ENCODE measurements around the gene CDKAL1. TPM values are rescaled to one million over a fixed set of nuclear protein-coding genes. Genes with fewer than 3 reads are reported as not detected.

The CDKAL1 gene
- total RNA-seq, 1 donor from 2014 or later, result 24.8 TPM

- no peak for DNase-seq
- Mint-ChIP-seq H3K27me3 (ENCODE audit: unreplicated experiment) (no peaks in the 10 kb centered on the region), H3K4me3 (ENCODE audit: unreplicated experiment) (peak overlapping the region; percentile 25), H3K27ac (ENCODE audit: unreplicated experiment) (peak overlapping the region; percentile 52), H3K4me1 (ENCODE audit: low read depth, unreplicated experiment) (peaks cover 22% of the 10 kb centered on the region), H3K36me3 (ENCODE audit: unreplicated experiment) (no peaks in the 10 kb centered on the region), H3K9me3 (ENCODE audit: unreplicated experiment) (no peaks in the 10 kb centered on the region)
- TF ChIP-seq, protein P1, sequence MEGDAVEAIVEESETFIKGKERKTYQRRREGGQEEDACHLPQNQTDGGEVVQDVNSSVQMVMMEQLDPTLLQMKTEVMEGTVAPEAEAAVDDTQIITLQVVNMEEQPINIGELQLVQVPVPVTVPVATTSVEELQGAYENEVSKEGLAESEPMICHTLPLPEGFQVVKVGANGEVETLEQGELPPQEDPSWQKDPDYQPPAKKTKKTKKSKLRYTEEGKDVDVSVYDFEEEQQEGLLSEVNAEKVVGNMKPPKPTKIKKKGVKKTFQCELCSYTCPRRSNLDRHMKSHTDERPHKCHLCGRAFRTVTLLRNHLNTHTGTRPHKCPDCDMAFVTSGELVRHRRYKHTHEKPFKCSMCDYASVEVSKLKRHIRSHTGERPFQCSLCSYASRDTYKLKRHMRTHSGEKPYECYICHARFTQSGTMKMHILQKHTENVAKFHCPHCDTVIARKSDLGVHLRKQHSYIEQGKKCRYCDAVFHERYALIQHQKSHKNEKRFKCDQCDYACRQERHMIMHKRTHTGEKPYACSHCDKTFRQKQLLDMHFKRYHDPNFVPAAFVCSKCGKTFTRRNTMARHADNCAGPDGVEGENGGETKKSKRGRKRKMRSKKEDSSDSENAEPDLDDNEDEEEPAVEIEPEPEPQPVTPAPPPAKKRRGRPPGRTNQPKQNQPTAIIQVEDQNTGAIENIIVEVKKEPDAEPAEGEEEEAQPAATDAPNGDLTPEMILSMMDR (IDR thresholded peaks at IDR 0.05; ENCODE audit: partially characterized antibody, unreplicated experiment), result no peak
Observed at GRCh38 chr6:20564777-20565176, 30.5 kb downstream of the CDKAL1 start.

DNA sequence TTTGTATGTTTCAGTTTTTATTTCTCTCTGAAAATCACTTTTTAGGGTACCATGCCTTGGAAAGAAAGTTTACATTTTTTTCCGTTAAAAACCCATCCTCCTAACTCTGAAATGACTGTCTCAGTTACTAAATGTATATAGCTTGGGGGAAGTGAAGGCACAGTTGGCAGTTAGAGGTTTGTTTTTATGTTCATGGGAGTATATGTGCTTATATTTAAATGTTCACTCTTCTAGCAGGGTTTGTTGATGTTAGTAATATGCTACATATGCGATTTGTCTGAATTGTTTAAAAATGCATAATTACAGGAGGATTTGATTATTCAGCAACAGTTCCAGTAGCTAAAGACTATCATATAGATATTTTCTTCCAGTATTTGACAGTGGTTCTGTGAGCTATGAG is 31.1 kb downstream of the CDKAL1 start:
- Mint-ChIP-seq H3K36me3 (ENCODE audit: unreplicated experiment) (no peaks in the 10 kb centered on the region), H3K27me3 (ENCODE audit: unreplicated experiment) (no peaks in the 10 kb centered on the region), H3K27ac (ENCODE audit: unreplicated experiment) (peak overlapping the region; percentile 77), H3K9me3 (ENCODE audit: unreplicated experiment) (no peaks in the 10 kb centered on the region), H3K4me3 (ENCODE audit: unreplicated experiment) (no peak overlapping the region), H3K4me1 (ENCODE audit: low read depth, unreplicated experiment) (peaks cover 20% of the 10 kb centered on the region)
- TF ChIP-seq, protein P1 (IDR thresholded peaks at IDR 0.05; ENCODE audit: partially characterized antibody, unreplicated experiment), result no peak
- no peak for DNase-seq

- TF ChIP-seq, protein P1 (IDR thresholded peaks at IDR 0.05; ENCODE audit: partially characterized antibody, unreplicated experiment), result no peak
- peak overlapping the region; percentile 77 for H3K27ac Mint-ChIP-seq (ENCODE audit: unreplicated experiment)
- no peak for DNase-seq
- no peaks in the 10 kb centered on the region for H3K27me3 Mint-ChIP-seq (ENCODE audit: unreplicated experiment)
- H3K4me1 Mint-ChIP-seq (ENCODE audit: low read depth, unreplicated experiment), result peaks cover 18% of the 10 kb centered on the region
- no peak overlapping the region for H3K4me3 Mint-ChIP-seq (ENCODE audit: unreplicated experiment)
- H3K36me3 Mint-ChIP-seq (ENCODE audit: unreplicated experiment), result no peaks in the 10 kb centered on the region
- no peaks in the 10 kb centered on the region for H3K9me3 Mint-ChIP-seq (ENCODE audit: unreplicated experiment)
Observed at GRCh38 chr6:20566109-20566508, 31.9 kb downstream of the CDKAL1 start.

DNA sequence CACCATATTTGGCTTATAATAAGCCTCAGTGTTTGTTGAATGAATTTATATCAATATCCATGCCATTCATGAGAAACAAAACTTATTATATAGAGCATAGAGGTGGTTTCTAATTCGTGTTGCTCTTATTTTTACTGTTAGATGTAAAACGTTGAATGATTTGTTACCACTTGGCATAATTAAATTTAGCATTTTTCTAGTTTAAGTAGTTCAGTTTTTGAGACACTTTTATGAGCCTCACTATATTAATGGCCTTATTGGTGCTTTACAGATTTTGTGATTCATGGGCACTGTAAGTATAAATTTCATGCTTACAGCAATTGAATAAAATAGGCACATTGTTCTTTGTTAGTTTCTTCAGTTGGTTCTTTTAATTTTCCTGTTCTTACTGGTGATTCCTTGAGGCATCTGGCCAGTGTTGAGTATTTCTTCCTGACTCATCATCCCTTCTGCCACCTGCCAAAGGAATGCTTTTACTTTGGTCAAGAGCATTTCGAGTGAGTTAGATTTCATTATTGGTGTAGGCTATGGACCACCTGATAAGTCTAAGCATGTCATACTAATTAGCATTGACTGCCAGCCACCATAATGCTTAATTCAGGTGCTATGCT is 34.8 kb downstream of the CDKAL1 start:
- DNase-seq, result no peak
- Mint-ChIP-seq H3K27me3 (ENCODE audit: unreplicated experiment) (no peaks in the 10 kb centered on the region), H3K4me1 (ENCODE audit: low read depth, unreplicated experiment) (peaks cover 31% of the 10 kb centered on the region), H3K9me3 (ENCODE audit: unreplicated experiment) (no peaks in the 10 kb centered on the region), H3K4me3 (ENCODE audit: unreplicated experiment) (no peak overlapping the region), H3K27ac (ENCODE audit: unreplicated experiment) (no peak overlapping the region), H3K36me3 (ENCODE audit: unreplicated experiment) (no peaks in the 10 kb centered on the region)
- TF ChIP-seq, protein P1 (IDR thresholded peaks at IDR 0.05; ENCODE audit: partially characterized antibody, unreplicated experiment), result no peak

DNA sequence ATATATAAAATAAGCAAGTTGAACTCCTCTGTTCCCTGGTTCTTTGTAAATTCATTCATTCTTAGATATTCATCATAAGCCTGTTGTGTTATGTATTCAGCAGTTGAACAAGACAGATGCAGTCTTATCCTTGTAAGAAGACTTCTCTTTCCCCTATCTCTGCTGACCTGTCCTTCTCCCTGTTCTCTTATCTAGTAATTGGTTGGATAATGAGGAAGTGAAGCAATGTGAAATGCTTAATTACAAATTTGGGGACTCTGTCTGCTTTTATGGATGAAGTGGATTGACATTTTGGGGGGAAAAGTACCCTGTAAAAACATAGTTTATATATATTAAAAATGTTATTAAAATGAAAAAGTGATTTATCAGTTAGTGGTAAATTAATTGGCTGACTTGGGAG is 37.0 kb downstream of the CDKAL1 start:
- no peak for DNase-seq
- TF ChIP-seq, protein P1 (IDR thresholded peaks at IDR 0.05; ENCODE audit: partially characterized antibody, unreplicated experiment), result no peak
- Mint-ChIP-seq H3K4me3 (ENCODE audit: unreplicated experiment) (no peak overlapping the region), H3K4me1 (ENCODE audit: low read depth, unreplicated experiment) (peaks cover 33% of the 10 kb centered on the region), H3K36me3 (ENCODE audit: unreplicated experiment) (no peaks in the 10 kb centered on the region), H3K9me3 (ENCODE audit: unreplicated experiment) (no peaks in the 10 kb centered on the region), H3K27ac (ENCODE audit: unreplicated experiment) (no peak overlapping the region), H3K27me3 (ENCODE audit: unreplicated experiment) (no peaks in the 10 kb centered on the region)

All from glutamatergic neuron (in vitro differentiated cells).